HTR-8/SVneo (cell line): ENCODE measurements around the gene FNBP1.

Source experiments
- DNase-seq: peaks from one replicate; pipeline ENCODE4 v3.0.0; 2011; ENCODE audit warnings: low spot score, mixed read lengths; ENCODE audit not compliant: insufficient read length
- FAIRE-seq: peaks from 2 replicates; lab custom pipeline; 2011; peaks lifted over from hg19 to GRCh38; lab: Jason Lieb, UNC

FNBP1 gene

DNA sequence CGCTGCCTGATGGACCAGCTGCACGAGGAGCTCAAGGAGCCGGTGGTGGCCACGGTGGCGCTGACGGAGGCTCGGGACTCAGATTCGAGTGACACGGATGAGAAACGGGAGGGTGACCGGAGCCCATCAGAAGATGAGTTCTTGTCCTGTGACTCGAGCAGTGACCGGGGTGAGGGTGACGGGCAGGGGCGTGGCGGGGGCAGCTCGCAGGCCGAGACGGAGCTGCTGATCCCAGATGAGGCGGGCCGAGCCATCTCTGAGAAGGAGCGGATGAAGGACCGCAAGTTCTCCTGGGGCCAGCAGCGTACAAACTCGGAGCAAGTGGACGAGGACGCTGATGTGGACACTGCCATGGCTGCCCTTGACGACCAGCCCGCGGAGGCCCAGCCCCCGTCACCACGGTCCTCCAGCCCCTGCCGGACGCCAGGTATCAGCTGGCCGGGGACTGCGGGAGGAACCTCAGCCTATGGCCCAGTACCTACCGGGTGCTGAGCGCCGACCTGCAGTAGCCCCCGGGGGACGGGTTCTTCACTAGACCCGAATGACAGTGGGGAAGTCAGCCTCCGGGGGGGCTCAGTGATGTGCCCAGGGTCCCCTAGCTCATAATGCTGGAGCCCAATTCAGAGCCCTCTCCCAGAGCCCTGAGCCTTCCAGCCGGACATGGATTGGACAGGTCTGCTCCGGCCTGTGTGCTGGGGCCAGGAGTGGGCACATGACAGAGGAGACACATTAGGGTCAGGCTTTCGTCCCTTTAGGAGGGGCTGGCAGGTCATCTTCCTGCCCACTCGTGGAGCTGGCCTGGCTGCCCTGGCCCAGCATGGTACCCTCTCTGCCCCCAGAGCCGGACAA, 174.7 kb downstream of the FNBP1 start:
- FAIRE-seq (no peak), DNase-seq (no peak)

DNA sequence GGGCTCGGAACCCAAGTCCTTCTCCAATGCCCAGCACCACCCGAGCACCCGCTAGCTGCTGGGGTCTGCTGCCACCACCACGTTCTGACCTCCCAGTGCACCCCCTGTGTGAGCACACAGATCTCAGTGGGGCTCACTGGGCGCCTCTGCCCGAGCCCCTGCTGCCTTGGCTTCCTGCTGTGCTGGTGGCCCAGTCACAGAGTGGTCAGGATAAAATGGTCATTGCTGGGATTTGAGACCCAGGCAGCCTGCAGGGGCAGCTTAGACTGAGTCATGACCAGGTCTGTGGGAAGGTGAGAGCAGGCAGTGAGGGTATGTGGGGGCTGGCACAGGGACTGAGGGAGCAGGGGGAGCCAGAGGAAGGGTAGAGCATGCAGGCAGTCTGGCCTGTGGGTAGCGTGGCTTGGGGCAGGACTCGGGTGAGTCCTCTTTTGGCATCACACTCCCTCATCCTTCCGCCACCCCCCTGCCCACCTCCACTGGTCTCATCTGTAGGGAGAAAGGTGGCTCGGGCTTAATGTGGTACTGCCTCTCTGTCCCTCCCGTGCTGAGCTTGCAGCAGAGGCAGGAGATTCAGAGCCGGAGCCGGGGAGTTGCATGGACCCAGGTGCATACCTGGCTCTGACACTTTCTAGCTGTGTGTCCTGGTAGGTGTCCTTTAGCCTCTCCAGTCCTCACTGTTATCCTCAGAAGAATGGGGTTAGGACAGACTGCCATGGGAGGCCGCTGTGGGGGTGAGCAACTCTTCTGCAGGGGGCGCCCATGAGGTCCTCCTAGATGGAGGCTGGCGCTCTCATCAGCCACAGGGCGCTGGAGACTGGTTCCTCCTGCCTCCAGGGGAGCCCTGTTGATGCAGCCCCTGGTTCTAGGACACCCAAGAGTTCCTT, 175.6 kb downstream of the FNBP1 start:
- DNase-seq (no peak), FAIRE-seq (no peak)

DNA sequence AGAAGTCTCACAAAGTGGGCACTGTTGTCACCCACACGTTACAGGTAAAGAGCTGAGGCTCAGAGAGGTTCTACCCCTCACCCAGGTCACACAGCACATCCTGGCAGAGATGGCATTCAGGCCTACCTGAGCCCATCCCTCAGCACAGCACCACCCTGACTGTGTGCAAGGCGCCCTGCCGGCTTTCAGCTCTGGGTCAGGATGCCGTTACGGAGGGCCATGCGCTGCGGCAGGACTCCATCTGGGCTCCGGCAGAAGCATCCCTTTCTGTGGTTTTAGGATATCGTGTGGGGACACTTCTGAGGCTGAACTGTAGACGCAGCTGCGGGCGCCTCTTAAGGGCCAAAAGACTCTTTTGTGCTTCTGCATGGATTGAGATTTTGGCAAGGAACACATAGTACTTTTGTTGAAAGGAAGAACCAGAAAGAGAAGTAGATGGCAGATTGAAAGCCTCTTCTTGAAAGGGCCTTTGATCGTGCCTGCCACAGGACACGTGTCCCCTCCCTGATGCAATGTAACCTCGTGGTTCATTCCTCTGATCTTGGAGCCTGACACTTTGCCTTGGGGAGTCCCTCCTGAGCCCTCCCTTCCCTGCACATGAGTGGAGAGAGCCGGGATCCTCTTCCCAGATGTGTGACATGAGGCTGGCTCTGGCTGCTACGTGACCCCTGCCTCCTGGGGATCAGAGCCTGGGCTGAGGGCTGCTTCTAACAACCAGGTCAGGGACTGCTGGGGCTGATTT, 176.4 kb downstream of the FNBP1 start:
- DNase-seq (no peak), FAIRE-seq (no peak)

DNA sequence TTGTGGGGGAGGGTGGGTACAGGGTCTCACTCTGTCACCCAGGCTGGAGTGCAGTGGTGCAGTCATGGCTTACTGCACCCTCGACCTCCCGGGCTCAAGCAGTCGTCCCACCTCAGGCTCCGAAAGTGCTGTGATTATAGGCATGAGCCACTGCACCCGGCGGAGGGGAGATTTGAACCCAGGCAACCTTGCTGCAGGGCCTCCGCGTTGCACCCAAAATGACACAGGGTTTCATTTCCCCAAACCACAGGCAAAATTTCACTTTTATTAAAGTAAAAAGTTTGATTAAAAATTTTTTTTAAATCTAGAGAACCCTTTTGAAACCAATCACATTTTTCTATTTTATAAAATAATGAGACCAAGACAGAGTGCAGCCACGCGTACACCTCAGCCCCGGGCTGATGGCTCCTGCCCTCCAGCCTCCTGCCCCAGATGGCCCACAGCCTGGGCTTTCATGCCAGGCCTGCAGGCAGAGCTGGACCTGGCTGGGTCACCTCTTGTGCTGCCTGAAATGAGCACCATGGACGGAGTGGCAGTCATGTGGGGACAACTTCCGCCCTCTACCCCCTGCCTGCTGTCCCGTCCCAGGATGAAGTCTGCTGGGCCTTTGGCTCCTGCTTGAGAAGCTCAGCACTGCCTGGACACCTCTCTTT, 177.2 kb downstream of the FNBP1 start:
- no peak for DNase-seq
- FAIRE-seq: no peak

DNA sequence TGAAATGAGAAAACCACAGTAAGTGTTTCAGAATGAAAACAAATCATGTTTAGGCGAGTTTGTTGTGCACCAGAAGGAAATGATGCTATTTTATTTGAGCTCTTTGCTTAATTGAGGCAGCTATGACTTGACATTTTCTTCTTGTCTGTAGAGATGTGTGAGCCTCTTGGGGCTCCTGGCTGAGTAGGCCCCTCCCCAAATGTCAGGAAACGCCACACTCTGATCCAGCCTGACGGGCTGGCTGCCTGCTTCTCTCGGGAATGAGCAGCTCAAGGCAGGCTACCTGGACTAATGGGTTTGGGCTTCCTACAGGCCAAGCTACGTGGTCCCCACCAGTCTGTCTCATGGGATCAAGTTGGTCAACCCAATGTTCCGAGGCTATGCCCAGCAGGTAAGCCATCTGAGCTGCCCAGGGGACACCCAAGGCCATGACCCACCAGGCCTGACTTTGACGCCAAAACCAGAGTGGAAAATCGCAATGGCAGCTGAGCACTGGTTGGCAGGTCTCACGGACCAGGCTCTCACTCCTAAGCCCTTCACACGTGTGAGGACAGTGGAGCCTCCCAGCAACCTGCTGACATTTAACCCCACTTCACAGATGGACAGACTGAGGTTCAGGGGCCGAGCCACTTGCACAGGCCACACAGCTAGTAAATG, 177.9 kb downstream of the FNBP1 start:
- FAIRE-seq (no peak), DNase-seq (no peak)

DNA sequence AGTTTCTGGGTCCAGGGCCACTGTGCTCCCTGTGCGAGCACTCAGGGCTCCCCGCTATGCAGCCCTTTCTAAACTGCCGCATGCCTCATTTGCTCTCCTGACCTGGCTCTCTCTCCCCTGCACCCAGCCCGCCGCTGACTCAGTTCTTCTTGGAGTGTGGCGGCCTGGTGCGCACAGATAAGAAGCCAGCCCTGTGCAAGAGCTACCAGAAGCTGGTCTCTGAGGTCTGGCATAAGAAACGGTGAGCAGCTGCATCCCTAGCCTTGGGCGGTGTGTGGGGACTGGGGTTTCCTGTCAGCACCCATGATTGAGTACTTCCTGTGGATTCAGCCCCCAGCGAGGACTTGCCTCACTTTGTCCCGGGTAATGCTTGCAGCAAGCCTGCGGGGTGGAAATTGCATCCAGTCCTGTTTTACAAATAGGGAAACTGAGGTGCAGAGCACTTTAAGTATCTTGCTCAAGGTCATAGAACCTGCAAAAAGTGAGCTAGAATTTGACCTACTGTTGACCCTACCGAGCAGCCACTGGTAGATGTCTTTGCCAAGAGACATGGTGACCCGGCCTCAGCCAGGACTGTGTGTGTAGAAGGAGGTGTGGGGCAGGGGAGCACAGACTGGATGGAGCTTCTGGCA, 179.8 kb downstream of the FNBP1 start:
- FAIRE-seq (no peak), DNase-seq (peak; percentile 89)

DNA sequence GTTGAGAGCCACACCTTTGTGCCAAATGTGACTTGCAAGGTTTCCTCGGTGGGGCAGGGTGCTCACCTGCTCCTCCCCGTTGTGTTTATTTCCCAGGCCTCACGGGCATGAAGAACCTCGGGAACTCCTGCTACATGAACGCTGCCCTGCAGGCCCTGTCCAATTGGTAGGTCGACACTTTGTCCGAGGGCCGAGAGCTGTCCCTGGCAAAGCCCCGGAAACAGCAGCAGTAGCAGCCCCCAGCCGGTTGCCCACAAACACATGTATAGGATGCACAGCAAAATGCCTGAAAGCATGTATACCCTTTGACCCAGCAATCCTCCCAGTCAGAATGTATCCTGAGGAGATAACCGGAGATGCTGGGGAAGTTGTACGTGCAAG, 181.6 kb downstream of the FNBP1 start:
- FAIRE-seq: no peak
- DNase-seq: no peak

DNA sequence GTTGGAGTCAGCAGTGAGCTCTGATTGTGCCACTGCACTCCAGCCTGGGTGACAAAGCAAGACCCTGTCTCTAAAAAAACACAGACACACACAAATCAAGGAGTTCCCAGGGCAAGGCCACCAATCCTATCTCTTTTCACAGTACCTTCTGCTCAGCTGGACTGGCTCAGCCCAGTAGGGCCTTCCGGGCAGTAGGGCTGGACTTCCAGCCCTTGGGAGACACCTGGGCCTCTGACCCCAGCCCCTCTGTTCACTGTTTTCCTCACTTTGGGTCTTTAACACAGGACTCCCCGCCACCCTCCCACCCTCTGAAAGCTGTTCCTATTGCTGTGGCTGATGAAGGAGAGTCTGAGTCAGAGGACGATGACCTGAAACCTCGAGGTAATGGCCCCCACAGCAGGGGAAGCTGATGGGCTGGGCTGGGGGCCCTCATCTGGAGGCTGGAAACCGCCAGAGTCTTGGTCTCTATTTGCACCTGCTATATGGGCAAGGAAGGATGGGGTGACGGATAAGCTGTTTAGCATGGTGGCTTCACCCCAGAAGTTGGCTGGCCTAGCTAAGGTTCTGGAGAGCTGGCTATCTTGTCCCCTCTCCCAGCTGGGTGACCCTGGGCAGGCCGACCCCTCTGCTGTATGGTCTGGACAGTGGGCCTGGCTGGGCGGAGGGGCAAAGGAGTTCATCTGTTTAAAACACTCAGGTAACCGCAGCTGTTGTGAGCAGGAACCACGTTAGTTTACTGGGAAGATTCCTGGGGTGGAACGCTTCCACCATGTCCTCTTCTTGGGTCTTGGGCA, 182.1 kb downstream of the FNBP1 start:
- no peak for FAIRE-seq
- DNase-seq: no peak

DNA sequence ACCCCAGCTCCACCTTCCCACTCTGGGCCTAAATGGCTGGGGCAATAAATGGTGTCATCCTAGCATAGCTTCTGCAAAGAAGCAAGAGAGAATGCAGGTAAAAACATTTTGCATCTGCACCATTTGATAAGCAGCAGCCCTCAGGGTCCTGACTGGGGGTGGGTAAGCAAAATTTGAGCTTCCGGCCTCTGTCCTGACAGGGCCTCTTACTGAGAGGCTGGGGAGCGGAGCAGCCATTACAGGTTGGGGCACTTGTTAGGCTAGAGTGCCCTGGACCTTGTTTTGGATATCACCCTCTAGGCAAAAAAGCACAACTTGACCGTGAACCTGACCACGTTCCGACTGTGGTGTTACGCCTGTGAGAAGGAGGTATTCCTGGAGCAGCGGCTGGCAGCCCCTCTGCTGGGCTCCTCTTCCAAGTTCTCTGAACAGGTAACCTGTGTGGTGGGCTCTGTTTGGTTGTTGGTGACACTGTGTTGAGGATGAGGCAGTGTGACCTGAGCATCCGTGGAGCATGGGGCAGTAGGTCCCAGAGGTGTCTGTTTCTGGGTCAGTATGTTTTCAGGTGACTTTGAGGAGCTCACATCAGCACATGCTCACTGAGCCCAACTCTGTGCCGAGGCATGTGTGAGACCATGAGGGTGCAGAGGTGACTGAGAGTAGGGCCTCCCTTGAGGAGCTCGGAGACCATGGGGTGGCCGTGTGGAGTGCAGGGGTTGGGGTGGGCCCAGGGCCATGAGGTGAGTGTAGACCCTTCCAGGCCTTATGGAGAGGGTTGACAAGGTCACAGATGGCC, 184.6 kb downstream of the FNBP1 start:
- no peak for FAIRE-seq

DNA sequence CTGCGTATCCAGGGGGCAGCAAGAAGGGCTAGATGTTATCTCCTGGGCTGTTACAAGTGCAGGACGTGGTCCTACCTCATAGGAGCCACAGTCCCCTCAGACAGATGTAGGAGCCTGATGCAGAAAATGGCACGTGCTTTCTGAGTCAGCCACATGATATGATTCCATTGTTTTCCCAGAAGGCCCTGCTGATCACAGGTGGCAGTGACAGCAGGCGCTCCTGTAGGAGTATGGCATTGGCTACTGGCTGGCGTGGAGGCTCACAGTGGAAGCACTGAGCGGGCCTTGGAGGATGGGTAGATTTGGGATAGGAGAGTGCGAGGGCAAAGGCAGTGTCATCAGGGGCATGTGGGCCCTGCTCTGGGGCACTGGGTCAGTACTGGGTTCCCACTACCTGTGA, 185.8 kb downstream of the FNBP1 start:
- FAIRE-seq: no peak
- DNase-seq: no peak

More for the DNA sequence above, 184.6 kb downstream of the FNBP1 start:
- no peak for DNase-seq

DNA sequence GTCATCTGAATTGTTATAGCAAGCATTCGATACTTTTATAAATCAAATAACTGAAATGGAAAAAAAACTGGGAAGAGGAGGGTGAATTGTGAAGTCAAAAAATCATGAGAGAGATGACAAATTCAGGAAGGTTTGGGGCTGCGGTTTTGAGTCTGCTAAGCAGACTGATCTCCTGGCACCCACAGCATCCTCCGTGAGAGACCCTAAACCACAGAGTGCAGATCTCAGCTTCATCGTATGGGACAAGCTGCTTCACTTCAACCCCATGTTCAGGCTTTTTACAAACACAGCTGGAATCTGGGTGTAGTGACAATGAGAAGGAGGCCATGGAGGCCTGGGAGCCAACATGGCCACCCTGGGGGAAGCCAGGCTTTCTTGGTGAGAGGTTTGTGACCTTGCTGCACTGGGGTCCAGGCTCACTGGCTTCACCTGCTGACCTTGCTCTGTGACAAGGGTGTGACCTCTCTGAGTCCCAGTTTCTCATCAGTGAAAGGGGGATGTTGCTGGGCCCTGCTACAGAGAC, 188.3 kb downstream of the FNBP1 start:
- DNase-seq (no peak), FAIRE-seq (no peak)

DNA sequence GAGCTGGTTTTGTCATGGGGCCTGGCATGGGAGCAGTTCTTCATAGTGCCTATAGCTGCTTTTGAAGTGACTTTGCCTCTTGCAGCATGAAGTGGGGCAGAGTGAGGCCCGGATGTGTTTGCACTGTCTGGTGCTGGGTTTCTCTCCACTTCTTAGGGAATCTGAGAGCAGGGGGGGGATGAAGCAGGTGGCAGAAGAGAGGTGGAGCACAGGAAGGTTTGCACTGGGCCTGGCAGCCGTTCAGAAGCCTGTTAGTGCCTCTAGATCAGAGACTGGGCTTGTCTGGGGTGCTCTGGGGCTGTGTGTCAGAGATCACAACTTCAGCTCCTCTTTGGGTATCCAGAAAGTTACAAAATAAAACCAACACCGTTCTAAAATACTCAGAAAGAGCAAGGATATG, 189.4 kb downstream of the FNBP1 start:
- FAIRE-seq: no peak
- no peak for DNase-seq

DNA sequence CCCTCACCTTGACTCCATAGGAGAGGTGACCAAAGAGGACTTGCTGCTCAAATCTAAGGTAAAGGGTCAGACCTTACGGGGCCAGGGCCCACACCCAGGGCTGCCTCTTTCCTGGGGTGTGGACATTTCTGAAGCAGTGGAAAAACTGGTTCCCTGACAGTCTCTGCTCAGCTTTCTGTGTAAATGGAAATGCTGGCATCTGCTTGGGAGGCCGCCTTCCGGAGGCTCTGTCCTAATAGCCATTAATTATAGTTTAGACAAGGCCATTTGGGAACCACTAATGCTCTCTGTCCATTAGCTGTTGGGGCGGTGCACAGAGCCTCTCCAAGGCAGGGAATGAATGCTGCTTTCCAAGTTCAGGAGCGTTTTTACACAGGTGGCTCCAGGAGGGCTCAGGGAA, 190.4 kb downstream of the FNBP1 start:
- FAIRE-seq: no peak
- DNase-seq: no peak

DNA sequence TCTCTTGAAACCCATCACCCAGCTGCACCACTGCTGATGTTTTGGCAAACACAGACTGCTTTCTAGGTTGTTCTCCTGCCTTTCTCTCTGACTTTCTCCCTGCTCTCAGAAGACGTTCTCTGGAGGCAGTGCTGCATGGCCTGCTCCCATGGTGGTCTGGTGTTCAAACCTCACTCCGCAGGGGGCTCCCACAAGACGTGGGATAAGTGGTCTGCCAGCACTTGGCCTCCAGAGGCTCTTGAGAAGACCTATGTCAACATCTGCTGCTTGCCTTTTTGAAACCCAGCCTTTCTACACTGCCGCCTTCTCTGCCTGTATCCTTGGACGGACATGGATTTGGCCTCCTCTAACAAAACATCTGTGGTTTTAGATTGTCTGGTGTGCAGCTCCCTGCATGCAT, 191.2 kb downstream of the FNBP1 start:
- DNase-seq (no peak), FAIRE-seq (no peak)

DNA sequence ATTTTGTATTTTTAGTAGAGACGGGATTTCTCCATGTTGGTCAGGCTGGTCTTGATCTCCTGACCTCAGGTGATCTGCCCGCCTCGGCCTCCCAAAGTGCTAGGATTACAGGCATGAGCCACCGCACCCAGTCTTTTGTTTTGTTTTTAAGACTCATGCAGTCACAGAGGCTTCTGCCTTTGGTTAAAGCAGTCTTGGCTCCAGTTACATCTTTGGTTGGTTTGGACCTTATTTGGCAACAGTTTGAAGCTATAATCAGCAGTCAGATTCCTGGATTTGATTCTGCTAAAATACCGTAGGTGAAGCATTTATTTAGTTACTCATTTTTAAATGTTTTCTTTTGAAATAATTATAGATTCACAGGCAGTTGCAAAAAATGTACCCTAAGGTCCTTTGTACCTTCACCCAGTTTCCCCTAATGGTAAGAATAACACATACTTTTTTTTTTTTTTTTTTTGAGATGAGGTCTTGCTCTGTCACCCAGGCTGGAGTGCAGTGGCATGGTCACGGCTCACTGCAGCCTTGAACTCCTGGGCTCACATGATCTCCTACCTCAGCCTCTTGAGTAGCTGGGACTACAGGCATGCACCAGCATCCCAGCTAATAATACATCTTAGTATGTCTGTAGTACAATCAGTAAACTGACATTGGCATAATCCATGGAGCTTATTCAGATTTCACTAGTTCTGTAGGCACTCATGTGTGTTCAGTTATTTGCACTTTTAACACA, 192.0 kb downstream of the FNBP1 start:
- FAIRE-seq: no peak
- DNase-seq: no peak

DNA sequence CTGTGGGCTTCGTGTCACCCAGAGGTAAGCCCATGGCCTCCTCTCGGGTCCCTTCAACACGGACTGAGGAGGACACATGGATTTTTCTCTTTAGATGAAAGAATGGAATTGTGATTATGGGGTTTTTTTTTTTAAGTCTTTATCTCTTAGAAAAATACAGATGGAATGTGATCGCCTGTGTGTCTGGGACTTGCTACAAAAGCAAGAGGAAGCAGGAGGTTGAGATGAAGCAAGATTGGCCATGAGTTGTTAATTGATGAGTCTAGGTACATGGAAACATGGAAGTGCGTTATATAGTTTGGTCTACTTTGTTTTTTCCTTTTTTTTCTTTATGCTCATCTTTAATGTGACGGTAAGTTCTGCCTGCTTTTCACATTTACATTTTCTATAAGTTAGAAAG, 193.1 kb downstream of the FNBP1 start:
- FAIRE-seq: no peak

More for the DNA sequence above, 193.1 kb downstream of the FNBP1 start:
- no peak for DNase-seq
